Brain microvascular endothelial cell (primary cell): Measurements from ENCODE around the gene LIPC.

Source experiments
- DNase-seq: peaks from one replicate; pipeline ENCODE4 v3.0.0-alpha.2; 2020
- H3K27ac ChIP-seq: fragments of 250-450 bp; sonication (Bioruptor Pico); 2 replicates; pipeline ENCODE4 v1.5.1; 2020; ENCODE audit warnings: mild to moderate bottlenecking, moderate library complexity
- H3K27me3 ChIP-seq: fragments of 250-450 bp; sonication (Bioruptor Pico); replicated peaks from 2 replicates; pipeline ENCODE4 v1.5.1; 2020; ENCODE audit warnings: mild to moderate bottlenecking
- H3K36me3 ChIP-seq: fragments of 250-450 bp; sonication (Bioruptor Pico); replicated peaks from 2 replicates; pipeline ENCODE4 v1.5.1; 2020; ENCODE audit warnings: mild to moderate bottlenecking
- H3K4me3 ChIP-seq: 2 replicates; pipeline ENCODE4 v1.5.1; 2011; ENCODE audit warnings: low read depth, mild to moderate bottlenecking, control low read depth, low read length, moderate library complexity
- in situ Hi-C: cut with HindIII; loops from 2 replicates; pipeline ENCODE4 v1.10.0; 2017; ENCODE audit warnings: low sequenced_read_pairs, low pct_ligation_motif_present
- TF ChIP-seq, protein P1 (sequence below): IDR thresholded peaks from 2 replicates; pipeline ENCODE4 v1.5.1; 2011; ENCODE audit warnings: low read depth, mild to moderate bottlenecking, moderate library complexity, low read length, control low read depth, inconsistent platforms; ENCODE audit errors: missing control alignments

LIPC gene

DNA sequence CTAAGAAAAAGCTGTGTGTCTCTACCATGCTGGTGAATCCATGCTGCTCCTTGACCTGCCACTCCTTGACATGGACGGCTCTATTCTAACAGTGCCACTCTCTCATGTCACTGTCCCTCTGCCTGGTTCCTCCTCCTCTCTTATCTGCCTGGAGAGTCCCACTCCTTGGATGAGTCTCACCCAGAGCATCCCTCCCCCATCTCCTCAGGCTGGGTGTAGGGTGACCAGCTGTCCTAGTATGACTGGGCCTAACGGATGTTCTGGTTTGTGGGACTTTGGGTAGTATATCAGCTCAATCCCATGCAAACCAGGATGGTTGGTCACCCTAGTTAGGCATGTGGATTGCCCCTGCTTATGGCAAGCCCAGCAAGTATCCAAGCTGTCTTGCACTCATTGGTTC, 54.3 kb downstream of the LIPC start:
- in situ Hi-C loops, result no loop called here

DNA sequence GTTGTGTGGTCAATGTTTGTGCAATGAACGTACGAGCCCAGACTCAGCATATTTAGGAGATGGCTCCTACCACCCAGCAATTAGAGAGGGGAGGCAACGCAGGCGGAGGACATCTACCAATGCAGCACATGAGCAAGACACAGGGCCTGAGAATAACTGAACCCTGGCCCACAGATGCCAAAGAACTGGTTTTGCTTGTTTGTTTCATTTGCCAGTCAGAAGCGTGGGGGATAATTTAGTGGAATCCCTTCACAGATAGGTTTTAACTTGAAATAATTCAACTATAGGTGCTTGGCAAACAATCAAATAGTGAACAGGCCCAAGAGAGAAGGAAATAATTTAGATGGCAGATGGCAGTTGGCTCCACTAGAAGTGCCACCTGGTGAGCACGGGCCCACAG, 54.8 kb downstream of the LIPC start:
- Histone ChIP-seq H3K4me3 (no peak overlapping the region), H3K36me3 (no peaks in the 10 kb centered on the region), H3K27me3 (no peaks in the 10 kb centered on the region), H3K27ac (no peak overlapping the region)
- no peak for DNase-seq
- TF ChIP-seq, protein P1, sequence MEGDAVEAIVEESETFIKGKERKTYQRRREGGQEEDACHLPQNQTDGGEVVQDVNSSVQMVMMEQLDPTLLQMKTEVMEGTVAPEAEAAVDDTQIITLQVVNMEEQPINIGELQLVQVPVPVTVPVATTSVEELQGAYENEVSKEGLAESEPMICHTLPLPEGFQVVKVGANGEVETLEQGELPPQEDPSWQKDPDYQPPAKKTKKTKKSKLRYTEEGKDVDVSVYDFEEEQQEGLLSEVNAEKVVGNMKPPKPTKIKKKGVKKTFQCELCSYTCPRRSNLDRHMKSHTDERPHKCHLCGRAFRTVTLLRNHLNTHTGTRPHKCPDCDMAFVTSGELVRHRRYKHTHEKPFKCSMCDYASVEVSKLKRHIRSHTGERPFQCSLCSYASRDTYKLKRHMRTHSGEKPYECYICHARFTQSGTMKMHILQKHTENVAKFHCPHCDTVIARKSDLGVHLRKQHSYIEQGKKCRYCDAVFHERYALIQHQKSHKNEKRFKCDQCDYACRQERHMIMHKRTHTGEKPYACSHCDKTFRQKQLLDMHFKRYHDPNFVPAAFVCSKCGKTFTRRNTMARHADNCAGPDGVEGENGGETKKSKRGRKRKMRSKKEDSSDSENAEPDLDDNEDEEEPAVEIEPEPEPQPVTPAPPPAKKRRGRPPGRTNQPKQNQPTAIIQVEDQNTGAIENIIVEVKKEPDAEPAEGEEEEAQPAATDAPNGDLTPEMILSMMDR, result no peak
- in situ Hi-C loops, result no loop called here

More for the DNA sequence above, 54.3 kb downstream of the LIPC start:
- no peak overlapping the region for H3K4me3 ChIP-seq
- H3K27ac ChIP-seq, result no peak overlapping the region
- no peaks in the 10 kb centered on the region for H3K36me3 ChIP-seq
- TF ChIP-seq, protein P1, result no peak
- DNase-seq, result no peak
- no peaks in the 10 kb centered on the region for H3K27me3 ChIP-seq

DNA sequence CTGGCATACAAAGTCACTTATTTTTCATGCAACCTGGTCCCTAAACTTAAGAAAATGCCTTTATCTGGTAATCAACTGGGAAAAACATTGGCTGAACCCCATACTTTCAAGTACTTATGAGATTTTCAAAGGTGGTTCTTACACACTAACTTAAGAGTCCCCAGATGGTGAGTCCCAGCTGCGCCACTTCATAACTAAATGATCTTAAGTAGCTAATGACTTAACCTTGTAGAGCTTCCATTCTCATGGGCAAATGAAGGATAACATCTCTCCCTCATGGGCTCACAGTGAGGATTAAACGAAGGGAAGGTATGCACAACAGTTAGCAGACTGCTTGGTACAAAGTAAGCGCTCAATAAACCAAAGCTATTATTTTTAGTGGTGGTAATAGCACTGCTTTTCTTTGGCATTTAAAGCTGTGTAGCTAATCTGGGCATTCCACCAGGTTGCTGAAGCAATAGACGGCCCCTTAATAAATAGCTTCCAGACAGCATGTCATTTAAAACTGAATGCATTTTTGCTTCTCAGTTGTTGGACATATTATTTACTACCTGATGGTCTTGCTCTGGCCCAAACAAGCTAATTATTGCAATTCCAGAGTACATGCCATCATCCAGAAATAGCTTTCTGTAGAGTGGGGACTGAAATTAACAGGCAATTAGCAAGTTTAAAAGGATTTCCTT, 55.4 kb downstream of the LIPC start:
- TF ChIP-seq, protein P1, result no peak
- no peaks in the 10 kb centered on the region for H3K36me3 ChIP-seq
- H3K4me3 ChIP-seq, result no peak overlapping the region
- in situ Hi-C loops, result no loop called here
- DNase-seq, result no peak
- H3K27me3 ChIP-seq, result no peaks in the 10 kb centered on the region
- no peak overlapping the region for H3K27ac ChIP-seq

DNA sequence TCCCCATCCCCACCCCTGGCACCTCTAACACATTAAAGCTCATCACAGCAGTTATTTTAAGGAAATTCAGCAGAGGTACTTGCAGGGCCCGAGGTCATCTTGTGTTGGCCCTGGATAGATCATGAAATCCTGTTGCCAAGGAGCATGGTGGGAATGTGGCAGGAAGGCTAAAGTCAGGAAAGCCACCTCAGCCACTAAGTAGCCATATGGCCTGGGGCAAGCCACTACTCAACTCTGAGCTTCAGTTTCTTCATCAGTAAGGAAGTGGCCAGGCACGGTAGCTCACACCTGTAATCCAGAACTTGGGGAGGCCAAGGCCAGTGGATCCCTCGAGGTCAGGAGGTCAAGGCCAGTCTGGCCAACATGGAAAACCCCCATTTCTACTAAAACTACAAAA, 55.9 kb downstream of the LIPC start:
- H3K27ac ChIP-seq, result no peak overlapping the region
- DNase-seq, result no peak
- no peaks in the 10 kb centered on the region for H3K36me3 ChIP-seq
- no peaks in the 10 kb centered on the region for H3K27me3 ChIP-seq
- H3K4me3 ChIP-seq, result no peak overlapping the region
- in situ Hi-C loops, result no loop called here
- TF ChIP-seq, protein P1, result no peak

DNA sequence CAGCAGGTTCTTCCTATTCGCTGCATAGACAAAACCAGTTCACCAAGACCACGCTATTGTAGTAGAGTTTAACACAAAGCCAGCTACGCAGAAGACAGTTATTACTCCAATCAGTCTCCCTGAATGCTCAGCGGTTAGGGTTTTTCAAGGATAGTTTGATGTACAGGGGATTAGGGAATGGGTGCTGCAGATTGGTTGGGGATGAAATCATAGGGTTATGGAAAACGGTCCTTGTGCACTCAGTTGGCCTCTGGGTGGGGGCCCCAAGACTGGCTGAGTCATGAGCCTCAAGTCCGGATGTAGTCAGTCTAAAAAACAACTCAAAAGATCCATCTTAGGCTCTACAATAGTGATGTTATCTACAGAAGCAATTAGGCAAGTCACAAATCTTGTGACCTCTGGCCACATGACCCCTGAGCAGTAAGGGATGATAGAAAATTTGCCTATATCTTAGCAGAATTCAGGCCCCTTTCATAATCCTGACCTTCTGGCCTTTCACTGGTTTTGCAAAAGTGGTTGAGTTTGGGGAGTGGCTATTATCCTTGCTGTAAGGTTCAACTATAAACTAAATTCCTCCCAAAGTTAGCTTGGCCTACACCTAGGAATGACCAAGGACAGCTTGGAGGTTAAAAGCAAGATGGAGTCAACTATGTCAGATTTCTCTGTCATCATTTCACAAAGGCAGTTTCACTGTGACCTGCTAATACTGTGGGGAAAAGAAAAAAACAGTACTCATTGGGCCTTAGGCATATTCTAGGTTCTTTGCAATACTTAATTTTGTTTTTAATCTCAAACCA, 57.7 kb downstream of the LIPC start:
- no peaks in the 10 kb centered on the region for H3K36me3 ChIP-seq
- in situ Hi-C loops, result no loop called here
- no peak for DNase-seq
- TF ChIP-seq, protein P1, result no peak
- no peak overlapping the region for H3K4me3 ChIP-seq
- H3K27me3 ChIP-seq, result no peaks in the 10 kb centered on the region
- H3K27ac ChIP-seq, result no peak overlapping the region
